Measurements from ENCODE around the gene IRGM.

Gene IRGM

DNA sequence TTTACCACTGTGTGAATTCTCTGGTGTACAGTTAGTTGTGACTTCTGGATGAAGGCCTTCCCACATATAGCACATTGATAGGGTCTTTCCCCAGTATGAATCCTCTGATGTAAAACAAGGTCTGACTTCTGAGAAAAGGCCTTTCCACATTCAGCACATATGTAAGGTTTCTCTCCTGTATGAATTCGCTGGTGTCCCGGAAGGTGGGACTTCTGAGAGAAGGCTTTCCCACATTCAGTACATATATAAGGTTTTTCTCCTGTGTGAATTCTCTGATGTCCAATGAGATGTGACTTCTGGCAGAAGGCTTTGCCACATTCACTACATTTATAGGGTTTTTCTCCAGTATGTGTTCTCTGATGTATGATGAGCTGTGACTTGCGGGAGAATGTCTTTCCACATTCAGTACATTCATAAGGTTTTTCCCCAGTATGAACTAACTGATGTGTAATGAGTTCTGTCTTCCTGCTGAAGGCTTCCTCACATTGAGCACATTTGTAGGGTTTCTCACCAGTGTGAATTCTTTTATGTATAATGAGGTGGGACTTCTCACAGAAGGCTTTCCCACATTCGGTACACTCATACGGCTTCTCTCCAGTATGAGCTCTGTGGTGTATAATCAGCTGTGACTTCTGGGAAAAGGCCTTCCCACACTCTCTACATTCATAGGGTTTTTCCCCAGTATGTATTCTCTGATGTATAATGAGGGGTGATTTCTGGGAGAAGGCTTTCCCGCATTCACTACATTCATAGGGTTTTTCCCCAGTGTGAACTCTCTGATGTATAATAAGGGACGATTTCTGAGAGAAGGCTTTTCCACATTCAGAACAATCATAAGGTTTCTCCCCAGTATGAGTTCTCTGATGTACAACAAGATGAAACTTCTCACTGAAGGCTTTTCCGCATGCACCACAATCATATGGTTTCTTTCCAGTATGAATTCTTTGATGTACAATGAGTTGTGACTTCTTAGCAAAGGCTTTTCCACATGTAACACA is 49.4 kb downstream of the IRGM start:
- DNase-seq (ENCODE audit: low read depth), result no peak
